Measurements from ENCODE around the gene PTPRK. TPM values are rescaled to one million over a fixed set of nuclear protein-coding genes. Genes with fewer than 3 reads are reported as not detected.

Gene PTPRK
- total RNA-seq, 1 donor from 2014 or later: 1.9 TPM

DNA sequence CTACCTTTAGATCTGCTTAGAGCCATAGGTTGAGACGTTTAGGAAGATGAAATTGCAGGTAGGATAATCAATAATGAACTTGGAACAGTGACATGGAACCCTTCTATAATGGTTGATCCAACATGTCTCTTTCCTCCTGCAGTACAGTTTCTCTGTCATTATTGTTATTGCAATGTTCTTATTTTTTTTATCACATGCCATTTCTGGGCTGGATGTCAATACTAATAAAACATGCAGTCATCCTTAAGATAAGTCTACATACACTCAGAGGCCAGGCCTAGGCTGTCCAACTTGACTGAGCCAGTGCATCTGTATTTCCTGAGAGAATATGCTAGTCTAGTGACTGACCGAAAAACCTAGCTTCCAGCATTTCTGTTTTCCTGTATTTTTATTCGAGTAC lies 544.3 kb downstream of the PTPRK start:
- intact Hi-C loops (cut with micrococcal nuclease): no loop called here

DNA sequence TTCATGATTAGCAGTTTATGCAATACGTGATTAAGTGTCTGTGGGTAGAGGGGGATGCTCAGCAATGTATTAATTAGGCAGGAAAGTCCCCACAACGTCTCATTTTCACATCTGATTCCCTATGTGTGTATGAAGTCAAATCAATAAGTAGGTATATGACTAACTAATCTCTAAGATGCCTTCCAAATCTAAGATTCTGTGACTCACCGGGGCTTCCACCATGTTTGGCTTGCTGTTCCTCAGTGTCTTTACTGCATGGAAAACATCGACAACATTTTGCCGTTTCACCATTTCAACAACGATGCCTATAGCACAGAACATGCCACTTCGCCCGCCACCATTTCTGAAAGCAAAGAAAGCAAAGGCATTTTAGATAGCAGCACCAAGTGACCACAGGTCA lies 547.6 kb downstream of the PTPRK start:
- intact Hi-C loops (cut with micrococcal nuclease): loop anchor here (1.0 to 5.0 kb wide), 12 partner anchors 22 to 547 kb away; partner anchors contain the start of genes MTCL3, PTPRK and THEMIS

DNA sequence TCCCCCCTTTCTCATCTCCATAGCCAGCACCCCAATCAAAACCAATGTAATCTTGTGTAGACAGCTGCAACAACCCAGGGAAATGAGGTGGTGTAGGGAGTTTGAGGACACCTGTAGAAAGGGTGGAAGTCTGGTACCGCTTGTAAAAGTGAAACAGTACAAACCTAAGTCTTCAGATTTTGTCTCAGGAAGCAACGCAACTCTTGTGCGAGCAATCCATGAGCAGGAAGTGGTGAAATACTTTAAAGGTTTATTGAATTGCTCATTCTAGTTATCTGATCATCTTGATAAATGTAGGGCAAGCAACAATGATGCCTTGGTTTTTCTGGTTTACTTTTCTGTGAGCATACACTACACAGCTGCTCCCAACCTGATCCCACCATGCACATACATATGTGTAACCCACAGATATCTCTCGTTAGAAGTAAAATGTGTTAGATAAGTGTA lies 548.4 kb downstream of the PTPRK start:
- intact Hi-C loops (cut with micrococcal nuclease): loop anchor here (1.0 to 5.0 kb wide), 12 partner anchors 21 to 548 kb away; partner anchors contain the start of genes MTCL3, PTPRK and THEMIS

DNA sequence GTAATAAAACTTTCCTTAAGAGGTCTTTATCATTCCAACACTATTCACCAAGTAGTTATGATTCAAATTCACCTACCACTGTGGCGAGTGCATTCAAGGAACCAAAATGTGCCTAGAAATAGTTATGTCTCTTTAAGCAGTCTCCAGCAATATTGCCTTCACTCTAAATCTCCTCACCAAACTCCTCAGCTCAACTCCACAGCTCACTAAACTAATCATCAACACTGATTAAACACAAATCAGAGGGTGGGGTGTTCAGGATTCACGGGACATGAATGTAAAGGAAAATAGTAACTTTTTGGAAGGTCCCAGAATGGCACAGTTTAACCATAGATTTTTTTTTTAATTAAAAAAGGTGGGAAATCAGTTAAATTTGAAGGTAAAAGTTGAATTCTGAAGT lies 549.0 kb downstream of the PTPRK start:
- intact Hi-C loops (cut with micrococcal nuclease): loop anchor here (5.0 kb wide), 1 partner anchor 454 kb away; the partner anchor contains the start of gene MTCL3

DNA sequence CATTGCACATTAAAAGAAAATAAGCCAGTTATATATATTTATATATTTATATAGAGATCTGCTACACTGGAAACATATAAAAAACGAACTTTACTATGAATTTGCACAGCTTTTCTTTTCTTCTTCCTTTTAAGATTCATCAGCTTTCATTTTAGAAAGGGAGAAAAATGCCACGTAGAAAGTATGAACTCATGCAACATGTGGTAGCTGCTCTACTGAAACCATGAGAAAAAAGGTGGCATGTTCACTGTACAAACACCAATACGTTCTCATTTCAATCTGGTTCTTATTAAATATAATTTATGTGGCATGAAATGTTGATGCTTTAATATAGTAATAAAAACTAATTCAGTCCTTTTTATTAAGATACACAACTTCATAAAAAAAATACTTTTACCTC lies 550.7 kb downstream of the PTPRK start:
- intact Hi-C loops (cut with micrococcal nuclease): loop anchor here (5.0 kb wide), 1 partner anchor 452 kb away; the partner anchor contains the start of gene MTCL3

DNA sequence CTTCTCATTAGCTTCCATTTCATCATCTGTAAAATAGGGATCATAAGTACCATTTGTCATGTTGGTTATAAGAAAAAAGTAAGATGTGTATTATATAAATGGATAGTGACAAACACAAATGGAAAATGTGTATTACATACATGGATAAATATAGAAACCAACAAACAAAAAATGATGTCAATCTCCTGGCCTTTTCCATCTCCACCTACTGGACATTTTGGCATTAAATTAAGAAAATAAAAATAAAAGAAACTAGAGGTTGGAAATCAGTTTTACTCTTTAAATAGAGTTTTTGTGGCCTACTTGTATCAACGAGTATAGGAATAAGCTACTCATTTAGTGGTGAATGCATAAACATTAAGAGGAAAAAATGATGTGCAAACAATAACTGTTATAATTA lies 552.0 kb downstream of the PTPRK start:
- intact Hi-C loops (cut with micrococcal nuclease): no loop called here

DNA sequence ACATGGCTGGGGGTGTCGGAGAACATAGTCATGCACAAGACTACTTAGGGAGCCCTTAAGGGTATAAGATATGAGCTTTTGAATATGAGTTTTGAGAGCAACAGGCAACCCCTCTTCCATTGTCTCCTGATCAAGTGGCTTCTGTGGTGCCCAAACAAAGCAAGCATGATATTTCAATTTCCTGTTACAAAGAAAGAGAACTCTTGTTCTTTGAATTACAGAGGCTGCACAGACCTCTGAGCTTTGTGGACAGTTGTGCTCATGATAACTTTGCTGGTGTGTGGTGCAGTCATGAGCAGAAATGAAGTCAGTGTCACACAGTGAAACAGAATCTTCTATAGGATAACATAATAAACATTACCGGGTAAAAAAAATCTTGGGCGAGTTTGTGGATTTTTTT lies 552.7 kb downstream of the PTPRK start:
- intact Hi-C loops (cut with micrococcal nuclease): loop anchor here (1.0 kb wide), 1 partner anchor 16 kb away; no protein-coding TSS in a partner anchor

DNA sequence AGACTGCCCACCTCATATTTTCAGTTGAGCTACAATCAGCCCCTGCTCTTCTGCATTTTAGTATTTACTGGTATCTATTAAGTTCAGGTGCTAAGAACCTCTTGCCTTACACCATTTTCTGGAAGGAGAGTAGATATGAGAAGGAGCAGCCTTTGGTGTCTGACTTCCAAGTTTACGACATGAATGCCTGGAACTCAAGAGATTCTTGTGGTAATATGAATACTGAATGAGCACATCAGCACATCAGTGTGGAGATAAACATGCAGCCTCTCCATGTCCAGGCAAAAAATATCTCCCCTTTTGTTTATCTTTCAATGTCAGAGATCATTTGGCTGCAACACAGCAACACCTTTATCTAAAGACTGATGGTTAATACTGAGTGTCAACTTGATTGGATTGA lies 553.8 kb downstream of the PTPRK start:
- intact Hi-C loops (cut with micrococcal nuclease): loop anchor here (1.0 kb wide), 1 partner anchor 15 kb away; no protein-coding TSS in a partner anchor

DNA sequence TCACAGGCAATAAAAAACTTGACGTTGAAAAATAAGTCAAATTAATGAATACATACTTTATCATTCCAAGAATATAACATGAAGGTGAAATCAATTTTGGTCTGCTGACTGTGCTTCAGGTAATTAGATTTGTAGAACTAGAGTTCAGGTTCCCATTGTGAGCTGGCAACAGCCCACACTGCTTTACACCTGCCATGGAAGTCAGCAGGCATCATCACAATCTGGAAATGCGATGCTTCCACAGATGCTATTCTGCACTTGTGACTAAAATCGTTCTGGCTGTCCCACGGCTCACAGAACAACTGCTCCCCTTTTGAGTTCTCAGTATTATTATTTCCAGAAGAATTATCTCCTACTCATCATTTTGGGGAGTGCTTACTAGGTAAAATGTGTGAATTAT lies 556.9 kb downstream of the PTPRK start:
- intact Hi-C loops (cut with micrococcal nuclease): no loop called here

DNA sequence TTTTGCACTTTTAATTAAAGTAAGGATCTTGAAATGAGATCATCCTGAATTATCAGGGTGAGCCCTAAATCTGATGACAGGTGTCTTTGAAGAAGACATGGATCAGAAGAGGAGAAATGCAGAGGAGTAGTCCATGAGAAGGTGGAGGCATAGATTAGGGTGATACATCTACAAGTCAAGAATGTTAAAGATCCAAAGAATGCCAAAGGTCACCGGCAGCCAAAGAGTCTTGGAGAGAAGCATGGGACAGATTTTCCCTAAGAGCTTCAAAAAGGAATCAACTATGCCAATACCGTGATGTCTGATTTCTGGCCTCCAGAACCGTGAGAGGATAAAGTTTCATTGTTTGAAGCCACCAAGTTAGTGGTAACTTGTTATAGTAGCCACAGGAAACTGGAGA lies 560.5 kb downstream of the PTPRK start:
- intact Hi-C loops (cut with micrococcal nuclease): no loop called here

DNA sequence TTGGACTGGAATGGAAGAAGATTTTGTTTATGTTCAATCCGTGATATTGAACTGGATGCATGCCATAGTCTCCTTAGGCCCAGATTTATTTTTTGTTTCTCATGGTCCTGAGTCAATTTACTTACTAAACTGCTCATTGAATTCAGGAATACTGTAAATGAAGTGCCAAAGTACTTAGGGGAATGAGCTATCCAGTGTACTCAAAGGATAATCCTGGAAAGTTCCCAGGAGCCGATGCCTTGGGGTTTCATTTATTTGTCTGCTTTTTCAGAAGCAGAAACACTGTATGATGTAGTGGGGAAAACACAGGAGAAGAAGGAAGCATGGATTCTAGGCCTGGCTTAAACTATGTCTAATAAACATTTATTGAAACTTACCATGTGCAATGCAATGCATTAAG lies 563.4 kb downstream of the PTPRK start:
- intact Hi-C loops (cut with micrococcal nuclease): no loop called here

DNA sequence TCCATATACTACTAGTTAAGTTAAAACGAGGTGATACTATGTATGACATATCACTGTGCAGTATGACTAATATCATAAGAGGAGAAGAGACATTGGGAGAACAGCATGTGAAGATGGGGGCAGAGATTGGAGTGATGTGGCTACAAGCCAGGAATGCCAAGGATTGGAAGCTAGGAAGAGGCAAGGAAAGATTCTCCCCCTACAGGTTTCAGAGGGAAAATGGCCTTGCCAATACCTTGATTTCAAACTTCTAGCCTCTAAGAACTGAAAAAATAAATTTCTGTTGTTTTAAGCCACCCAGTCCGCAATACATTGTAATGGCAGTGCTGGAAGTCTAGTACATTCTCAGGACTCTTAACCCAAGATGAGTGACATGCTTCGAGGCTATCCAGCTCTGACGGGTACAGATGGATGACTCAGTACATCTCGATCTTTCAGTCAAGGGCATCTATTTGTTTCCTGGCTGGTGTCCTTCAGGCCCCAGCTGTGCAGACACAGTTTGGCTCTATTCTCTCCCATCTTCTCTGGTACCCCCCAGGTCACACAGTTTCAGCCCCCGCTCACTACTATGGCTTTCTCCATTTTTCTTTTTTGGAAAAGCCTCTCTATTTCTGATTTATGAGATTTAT lies 564.0 kb downstream of the PTPRK start:
- intact Hi-C loops (cut with micrococcal nuclease): no loop called here

DNA sequence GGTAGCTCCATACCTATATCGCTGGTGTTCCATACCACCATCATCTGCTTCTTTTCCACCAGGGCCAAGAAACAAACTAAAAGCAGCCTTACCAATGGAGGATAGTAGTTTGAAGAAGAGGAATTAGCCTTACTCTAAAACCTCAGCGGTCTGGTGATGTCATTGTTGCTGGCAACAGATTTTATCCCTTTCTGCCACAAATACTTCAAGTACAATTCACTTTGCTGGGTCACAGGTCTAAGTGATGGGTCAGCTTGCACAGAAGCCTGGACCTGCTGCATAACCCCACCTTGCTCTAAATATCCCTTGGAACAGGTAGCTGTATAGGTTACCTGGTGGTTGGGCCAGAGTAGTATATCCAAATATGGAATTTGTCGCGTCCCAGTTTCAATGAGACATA lies 566.3 kb downstream of the PTPRK start:
- intact Hi-C loops (cut with micrococcal nuclease): loop anchor here (1.0 kb wide), 1 partner anchor 8 kb away; no protein-coding TSS in a partner anchor

DNA sequence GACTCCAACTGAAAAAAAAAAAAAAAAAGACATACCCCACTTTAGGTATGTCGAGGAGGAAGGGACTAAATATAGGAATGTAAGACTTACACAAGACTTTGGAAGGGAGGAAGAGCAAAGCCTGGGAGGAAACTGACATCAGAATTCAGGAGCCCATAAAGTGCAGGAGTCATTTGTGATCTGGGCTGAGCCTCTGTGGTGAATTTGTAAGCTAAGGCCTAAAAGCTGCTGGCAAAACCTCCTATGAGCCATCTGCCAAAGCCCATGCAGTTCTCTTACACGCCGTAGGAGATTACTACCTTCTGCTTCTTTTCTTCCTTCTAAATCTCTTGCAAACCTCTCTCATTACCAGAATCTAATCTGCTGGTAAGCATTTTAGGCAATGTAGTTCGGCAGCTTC lies 567.6 kb downstream of the PTPRK start:
- intact Hi-C loops (cut with micrococcal nuclease): no loop called here

DNA sequence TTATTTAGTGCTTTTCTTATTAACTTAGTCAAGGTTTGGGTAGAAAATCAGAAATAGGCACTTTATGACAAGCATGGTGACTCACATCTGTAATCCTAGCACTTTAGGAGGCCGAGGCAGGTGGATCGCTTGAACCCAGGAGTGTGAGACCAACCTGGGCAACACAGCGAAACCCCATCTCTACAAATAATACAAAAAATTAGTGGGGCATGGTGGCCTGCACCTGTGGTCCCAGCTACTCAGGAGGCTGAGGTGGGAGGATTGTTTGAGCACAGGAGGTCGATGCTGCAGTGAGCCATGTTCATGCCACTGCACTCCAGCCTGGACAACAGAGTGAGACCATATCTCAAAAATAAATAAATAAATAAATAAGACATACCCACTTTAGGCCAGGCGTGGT lies 568.2 kb downstream of the PTPRK start:
- intact Hi-C loops (cut with micrococcal nuclease): no loop called here

DNA sequence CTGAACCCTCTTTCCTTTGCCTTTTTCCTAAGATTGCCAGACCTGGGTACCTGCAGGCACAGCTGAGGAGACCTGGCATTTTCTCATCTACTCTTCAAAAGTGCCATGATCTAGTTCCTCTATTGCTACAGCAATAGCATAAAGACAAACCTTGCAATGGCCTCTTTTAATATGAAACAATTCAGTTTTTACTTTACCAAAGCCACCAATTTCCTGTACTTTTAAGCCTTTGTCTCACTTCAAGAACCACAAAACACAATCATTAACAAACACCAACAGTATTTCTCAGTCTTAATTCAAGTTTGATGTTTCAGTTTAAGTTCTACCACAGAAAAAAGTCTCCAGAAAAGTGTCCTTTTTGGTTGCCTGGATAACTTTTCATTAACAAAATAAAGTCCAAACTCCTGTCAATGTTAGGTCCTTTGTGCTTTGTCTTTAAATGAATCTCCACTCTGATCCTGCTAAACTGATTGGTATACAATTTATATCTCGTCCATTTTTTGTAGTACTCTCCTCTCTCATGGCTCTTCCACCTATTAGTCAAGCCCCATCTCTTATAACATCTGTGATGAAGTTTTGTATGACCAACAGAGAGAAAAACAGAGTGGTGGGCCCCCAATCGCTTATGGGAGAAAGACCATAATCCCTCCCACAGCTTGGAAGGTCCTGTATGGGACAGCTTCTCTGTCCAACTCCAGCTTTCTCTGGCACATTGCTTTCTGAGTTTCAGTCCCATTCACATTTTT lies 569.1 kb downstream of the PTPRK start:
- intact Hi-C loops (cut with micrococcal nuclease): loop anchor here (1.0 kb wide), 6 partner anchors 12 to 50 kb away; partner anchors contain the start of gene THEMIS

DNA sequence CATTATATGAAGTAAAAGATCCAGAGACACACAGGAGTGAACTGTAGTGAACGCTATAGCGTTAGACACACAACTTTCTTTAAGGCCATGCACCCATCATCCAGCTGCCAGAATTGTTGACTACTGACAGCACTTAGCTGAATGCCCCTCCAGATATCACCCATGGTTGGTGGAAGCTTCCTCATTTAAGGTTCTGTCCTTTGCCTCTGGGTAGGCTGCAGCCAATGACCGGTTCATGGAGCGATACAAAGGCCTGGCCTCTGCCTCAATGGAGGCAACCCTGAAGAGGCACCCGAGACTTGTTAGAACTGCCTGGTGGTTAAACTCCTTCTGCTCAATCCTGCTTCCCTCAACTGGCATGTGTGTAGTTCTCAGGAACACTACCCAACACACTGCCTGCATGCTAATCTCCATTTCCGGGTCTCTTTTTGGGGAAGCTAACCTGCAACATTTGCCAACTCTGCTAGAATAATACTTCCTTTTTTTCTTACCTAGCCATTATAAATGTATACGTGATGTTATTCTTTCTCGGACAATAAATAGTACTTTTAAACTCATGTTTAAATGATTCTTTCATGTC lies 569.7 kb downstream of the PTPRK start:
- intact Hi-C loops (cut with micrococcal nuclease): loop anchor here (1.0 kb wide), 6 partner anchors 11 to 49 kb away; partner anchors contain the start of gene THEMIS

DNA sequence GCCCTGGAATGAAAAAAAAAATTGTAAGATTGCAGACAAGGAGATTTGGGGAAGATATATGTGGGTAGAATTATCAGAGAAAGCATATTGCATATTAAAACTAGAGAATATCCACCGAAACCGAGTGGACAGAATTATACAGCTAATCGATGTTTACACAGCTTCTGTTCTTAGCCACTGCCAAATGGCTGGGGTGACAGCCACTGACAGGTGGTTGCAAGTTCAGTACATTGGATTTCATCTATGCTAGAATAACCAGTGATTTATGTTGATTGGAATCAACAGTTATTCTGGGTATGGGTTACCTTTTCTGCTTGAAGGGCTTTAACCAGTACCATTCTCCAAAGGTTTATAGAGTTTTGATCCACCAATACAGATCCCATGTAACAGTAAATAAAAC lies 571.1 kb downstream of the PTPRK start:
- intact Hi-C loops (cut with micrococcal nuclease): no loop called here

DNA sequence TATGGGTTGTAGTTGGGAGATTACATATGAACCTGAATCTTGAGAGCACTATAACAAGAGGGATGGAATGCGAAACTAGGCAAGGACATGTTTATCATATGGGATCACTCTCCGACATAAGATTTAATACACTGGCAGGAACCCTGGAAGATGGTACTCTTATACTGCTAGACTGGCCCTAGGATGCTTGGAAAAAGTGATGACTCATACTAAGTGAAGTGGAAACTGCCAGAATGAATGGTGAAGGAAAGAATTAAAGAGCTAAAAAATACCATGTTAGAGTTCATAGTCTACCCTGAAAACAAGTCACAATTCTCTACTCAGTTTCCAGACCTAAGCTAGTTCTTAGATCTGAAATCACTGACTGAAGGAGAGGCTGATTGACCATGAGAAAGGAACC lies 574.0 kb downstream of the PTPRK start:
- intact Hi-C loops (cut with micrococcal nuclease): no loop called here

DNA sequence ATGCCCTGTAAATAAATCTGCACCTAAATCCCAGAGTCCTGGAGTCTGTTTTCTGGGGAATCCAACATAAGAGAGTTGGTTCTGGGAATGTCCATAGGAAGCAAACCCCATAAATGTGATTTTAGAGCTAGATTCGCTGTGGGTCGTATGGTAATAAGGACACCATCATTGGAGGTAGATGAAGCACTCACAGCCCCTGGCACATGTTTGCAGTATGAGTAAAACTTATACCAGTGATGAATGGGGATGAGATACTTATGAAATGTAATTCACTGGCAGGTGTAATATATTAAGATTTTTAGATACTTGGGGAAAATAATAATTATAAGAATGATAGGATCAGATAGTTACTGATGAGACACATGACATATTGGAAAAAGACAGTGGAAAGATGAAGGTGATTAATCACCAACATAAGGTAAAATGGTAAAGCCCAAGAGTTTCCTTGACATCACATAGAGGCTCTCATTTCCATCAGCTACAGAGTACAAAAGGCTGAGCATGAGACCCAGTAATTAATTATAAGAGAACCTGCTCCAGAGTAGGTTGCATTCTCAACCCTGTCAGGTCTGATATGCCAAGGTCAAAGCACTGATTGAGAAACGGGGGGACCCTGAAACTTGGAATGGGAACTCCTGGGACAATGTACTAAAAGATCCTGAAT lies 574.8 kb downstream of the PTPRK start:
- intact Hi-C loops (cut with micrococcal nuclease): no loop called here

DNA sequence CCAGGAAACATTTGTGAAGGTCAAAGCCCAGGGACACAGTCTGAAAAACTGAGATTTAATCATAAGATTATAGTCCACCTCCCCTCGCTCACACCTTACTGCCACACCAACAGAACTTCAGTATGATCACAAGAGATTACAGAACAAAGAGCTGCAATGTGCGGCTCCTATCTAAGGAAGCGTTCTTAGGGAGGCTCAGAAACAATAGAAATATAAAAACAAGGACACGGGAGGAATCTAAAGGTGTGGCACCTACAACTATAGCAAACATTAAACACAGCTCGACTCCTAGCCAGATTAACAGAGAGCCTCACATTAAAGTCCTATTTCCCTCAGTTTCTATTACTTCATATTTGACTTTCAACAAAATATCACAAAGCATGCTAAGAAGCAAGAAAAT lies 579.2 kb downstream of the PTPRK start:
- intact Hi-C loops (cut with micrococcal nuclease): no loop called here
